SW 1271 (cell line): ENCODE results near the gene AURKAIP1.

Experiments used
- DNase-seq, 2 experiments: peaks; one replicate each; lab custom pipeline; 2025; lab: John Stamatoyannopoulos, UW

AURKAIP1 gene

DNA sequence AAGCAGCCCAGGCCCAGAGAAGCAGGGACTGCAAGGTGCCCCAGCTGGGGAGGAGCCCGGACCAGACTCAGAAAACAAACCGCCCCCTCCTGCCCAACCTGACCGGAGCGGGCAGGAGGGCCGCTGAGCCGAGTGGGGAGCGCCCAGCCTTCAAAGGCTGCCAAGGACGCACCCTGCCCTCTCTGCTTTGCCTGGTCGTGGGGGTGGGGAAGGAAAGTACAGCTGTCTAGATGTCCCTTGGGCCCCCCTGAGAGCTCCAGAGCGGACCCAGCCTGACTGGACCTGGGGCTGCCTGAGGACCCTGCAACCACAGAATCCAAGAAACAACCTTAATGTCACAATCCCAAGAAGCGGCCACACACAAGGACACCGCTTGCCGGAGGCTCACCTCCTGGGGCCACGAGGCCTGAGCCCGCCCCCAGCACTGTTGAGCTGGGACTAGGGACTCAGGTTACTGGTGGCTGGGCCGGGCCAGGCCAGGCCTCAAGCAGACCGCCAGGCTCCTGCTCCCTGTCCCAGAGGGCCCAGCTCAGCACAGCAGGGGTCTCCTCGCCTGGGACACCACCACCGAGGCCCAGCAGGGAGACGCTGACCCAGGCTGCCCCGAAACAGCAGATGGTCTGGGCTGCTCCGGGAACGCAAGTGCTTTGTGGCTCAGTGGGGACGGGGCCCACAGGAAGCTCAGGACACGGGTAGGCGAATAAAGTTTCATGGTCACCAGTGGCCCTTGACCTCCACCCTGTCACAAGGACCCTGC lies 27.2 kb downstream of the AURKAIP1 start:
- DNase-seq: no peak

GRCh38 chr1:1347026-1347595 lies 27.9 kb downstream of the AURKAIP1 start:
- no peak for DNase-seq

GRCh38 chr1:1346501-1346890 lies 28.5 kb downstream of the AURKAIP1 start:
- no peak for DNase-seq

DNA sequence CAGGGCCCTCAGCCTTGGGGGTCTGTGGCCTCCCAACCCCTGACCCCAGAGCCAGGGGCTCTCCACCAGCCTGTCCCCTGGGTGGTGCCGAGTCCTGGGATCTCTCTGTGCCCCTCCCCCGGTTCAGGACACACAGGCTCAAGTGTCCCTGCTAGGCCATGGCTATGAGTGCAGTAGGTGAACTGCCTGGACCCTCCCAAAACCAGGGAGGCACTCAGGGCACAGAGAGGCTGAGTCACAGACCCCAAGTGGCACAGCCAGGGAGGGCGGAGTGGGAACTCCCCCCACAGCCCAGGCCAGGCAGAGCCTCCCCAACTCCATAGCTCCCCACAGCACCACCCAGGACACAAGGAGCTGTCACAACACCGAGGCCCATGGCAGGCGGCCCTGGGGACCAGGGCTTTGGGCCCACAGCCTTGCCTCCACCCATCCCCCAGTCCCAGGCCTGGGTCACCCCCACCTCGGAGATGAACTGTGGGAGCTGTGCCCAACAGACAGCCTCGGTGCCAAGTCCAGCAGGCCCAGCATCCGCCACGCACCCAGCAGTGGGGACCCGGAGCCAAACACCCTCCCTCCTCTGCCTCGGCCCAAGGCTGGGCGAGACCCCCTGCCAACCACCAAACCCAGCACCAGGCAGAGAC lies 29.0 kb downstream of the AURKAIP1 start:
- no peak for DNase-seq

- no peak for DNase-seq
Measured at GRCh38 chr1:1345384-1345783, 29.6 kb downstream of the AURKAIP1 start.

GRCh38 chr1:1344655-1345361 lies 30.2 kb downstream of the AURKAIP1 start:
- peak; percentile 63 to 68 for DNase-seq

DNA sequence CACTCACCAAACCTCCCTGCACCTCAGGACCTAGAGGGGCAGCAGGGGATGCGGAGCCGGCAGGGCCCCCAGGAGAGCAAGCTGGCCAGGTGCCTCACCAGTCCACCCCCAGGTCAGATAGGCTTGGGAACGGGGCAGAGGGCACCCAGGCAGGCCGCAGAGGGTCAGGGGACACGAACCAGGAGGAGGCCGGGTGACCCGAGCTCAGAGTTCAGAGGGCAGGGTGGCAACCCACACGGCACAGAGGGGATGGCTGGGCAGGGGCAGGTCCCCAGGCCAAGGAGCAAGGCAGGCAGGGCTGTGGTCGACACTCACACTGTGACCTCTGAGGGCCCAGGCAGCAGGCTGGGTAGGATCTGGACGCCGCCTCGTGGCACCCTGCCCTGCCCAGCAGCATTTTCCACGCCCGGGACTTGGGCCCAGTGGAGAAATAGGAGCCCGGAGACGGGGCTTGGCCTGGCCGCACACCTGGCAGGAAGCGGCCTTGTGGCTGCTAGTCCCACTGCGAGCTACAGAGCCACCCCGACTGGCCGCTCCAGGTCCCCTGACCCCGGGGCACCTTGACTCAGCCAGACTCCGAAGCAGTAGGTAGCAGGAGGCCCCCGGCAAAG lies 31.1 kb downstream of the AURKAIP1 start:
- DNase-seq: no peak

- no peak for DNase-seq
Measured at GRCh38 chr1:1342584-1343115, 32.4 kb downstream of the AURKAIP1 start.

DNA sequence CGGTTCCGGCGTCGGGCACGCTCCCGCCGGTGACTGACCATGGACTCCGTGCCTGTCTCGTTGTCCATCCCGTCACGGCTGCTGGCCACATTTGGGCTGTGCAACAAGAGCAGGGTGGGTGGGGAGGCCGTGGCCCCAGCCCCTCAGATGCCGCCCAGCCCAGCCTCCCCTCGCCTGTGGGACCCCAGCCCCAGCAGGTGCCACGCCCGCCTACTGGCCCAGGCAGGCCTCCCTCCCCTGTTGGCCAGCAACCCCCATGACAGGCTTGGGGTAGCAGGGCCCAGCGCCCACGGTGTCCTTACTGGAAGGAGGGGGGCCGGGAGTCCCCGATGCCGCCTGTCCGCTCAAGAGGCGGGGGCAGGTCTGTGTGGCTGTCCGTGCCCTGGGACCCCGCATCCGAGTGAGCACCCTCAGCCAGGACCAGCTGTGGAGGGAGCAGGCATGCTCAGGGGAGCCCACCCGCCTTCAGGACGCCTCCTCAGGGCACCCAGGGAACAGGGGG lies 32.9 kb downstream of the AURKAIP1 start:
- DNase-seq: no peak

- DNase-seq: no peak
Measured at GRCh38 chr1:1341549-1342021, 33.4 kb downstream of the AURKAIP1 start.

GRCh38 chr1:1340791-1341548 lies 34.0 kb downstream of the AURKAIP1 start:
- DNase-seq: no peak

DNA sequence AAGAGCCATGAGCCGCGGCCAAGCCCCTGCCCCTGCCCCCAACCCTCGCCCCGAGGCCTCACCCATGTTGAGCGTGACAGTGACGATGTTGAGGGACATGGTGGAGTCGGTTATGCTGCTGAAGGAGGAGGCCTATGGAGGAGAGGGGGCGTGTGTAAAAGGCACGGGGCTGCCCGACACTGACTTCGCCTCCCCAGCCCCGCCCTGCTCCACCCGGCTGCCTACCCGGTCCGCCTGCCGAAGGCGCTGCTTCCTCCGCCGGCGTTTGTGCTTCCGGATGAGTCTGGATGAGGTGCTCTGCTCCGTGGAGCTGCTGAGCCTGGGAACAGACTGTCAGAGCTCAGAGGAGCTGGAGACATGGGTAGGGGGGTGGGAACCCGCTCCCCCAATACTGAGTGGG lies 34.8 kb downstream of the AURKAIP1 start:
- no peak for DNase-seq

DNA sequence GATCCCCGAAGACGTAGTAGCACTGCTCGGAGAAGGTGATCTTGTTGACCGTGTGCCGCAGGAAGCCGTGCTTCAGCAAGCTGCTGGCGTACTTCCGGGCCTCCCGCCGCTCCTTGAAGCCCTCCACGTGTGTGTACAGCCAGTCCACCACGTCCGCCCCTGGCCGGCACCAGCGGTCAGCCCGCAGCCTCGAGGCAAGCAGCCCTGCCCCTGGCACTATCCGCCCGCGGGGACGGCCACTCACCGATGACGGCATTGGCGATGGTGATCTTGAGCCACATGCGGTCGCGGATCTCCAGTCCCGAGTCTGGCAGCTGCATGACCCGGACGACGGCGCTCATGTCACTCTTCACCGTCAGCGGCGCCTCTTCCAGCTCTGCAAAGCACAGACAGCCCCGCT lies 36.7 kb downstream of the AURKAIP1 start:
- no peak for DNase-seq

DNA sequence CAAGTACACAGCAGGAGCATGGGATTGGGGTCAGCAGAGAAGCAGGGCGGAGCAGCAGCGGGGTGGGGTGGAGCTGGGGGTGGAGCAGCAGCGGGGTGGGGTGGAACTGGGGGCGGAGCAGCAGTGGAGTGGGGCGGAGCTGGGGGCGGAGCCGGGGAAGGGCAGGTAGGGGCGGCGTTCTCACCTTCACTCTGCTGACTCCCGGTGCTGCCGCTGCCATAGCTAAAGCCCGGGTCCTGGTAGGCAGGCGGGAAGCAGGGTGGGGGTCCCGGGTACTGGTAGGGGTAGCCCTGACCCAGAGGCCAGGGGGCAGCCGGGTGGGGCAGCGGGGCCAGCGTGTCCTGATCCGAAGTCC lies 37.2 kb downstream of the AURKAIP1 start:
- DNase-seq: no peak

DNA sequence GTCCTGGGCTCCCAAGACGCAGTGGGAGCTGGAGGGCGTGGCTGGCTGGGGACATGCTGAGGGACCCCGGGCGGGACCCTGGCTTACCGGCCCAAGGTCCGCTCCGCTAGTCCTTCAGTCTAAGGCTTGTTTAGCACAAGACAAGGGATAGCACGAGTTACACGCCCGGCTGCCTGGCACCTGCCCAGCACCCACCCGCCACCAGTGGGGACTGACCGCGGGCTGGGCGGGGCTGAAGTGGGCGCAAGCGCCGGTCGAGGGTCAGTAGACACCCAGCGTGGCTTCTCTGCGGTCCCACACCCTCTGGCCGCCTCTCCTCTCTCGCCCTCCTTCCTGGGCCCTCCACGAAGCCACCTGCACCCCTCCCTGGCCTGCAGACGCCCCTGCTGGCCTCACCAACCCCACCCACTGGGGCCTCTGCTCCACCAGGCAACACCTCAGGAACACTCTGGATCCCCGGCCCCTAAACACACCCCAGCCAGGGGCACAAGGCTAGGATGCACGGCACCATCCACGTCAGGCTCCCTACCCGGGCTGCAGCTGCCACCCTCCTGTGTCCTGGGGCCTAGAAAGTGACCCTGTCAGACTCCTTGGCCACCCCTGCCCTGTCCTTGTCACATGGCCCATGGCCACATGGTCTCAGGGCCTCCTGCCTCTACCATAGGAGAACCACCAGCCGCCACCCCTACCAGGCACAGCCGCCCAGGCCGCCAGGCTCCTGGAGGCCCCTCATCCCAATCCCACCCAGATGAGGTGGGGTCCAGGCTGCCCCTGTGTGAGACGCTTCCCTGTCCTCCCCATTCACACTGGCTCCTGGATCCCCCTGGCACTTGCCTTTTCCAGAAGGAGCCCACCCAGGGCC lies 37.8 kb downstream of the AURKAIP1 start:
- no peak for DNase-seq

DNA sequence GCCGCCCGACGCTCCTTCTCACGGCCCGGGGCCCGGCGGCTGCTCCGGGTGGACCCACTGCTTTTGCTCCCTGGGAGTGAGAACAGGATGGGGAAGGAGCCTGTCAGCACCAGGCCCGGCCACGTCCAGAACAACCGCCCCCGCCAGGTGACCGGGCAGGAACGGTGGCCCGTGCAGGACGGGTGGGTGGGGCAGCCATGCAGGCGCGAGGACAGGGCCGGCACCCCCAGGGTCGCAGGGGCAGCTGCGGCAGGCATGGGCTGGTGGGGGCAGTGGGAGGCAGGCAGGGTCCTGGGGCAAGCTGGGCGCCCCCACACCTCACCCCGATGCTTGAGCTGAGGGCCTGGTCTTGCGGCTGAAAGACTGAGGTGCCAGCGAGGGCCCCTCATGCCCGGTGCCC lies 38.6 kb downstream of the AURKAIP1 start:
- no peak for DNase-seq

GRCh38 chr1:1335792-1336248 lies 39.2 kb downstream of the AURKAIP1 start:
- no peak for DNase-seq

DNA sequence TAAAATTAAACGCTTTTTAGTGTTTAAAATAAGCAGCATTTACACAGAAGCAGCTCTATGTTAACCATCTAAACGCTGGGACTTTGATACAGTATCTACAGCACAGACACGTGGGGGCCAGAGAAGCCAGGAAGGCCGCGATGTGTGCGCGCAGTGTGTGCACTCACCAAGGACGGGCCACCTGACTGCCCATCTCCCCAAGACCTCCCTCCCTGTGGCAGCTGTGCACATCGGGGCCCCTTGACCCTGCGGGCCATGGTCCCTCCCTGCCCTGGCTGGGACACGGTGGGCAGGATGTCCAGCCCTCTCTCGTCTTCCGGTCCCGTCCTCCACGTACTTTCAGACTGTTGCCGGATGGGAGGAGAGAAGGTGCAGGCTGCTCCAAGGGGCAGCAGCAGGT lies 39.7 kb downstream of the AURKAIP1 start:
- no peak for DNase-seq

DNA sequence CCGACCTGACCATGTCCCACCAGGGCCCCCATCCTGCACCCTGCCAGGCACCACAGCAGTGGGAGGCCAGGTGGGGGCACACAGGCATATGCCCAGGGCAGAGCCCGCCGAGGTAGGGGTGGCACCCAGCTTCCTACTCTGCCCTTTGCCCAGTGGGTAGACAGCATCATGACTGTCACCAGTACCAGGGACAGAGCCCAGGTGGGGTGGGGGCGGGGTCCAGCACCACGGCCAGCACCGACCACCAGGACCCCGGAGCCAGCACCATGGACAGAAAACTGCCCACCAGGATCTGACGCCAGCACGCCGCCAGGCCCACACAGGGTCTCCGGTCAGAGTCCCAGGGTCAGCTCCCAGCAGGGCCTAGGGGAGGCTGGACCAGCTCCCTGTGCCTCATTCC lies 40.2 kb downstream of the AURKAIP1 start:
- DNase-seq: no peak
